Dendritic cell treated with granulocyte-macrophage colony-stimulating factor and Interleukin-4, amounts not matched to agents 40 ng/mL and 50 ng/mL, for 4 days (primary cell): ENCODE results near the gene RAET1E.

Source experiments
- H3K27ac Mint-ChIP-seq: one replicate; pipeline ENCODE4 v1.8.0; 2022; ENCODE audit warnings: mild to moderate bottlenecking, mixed read lengths
- H3K27me3 Mint-ChIP-seq: one replicate; pipeline ENCODE4 v1.8.0; 2022; ENCODE audit warnings: mild to moderate bottlenecking, mixed read lengths
- H3K36me3 Mint-ChIP-seq: one replicate; pipeline ENCODE4 v1.8.0; 2022; ENCODE audit warnings: low read depth, mixed read lengths
- H3K4me1 Mint-ChIP-seq: one replicate; pipeline ENCODE4 v1.8.0; 2022; ENCODE audit warnings: low read depth, mixed read lengths
- H3K4me3 Mint-ChIP-seq: one replicate; pipeline ENCODE4 v1.8.0; 2022; ENCODE audit warnings: mild to moderate bottlenecking, moderate library complexity, mixed read lengths
- H3K9me3 Mint-ChIP-seq: one replicate; pipeline ENCODE4 v1.8.0; 2022; ENCODE audit warnings: mixed read lengths
- intact Hi-C: fragments of 100-400 bp; cut with micrococcal nuclease; formaldehyde crosslinking; loops from one replicate; pipeline ENCODE4 v1.15.0; 2022

RAET1E gene

DNA sequence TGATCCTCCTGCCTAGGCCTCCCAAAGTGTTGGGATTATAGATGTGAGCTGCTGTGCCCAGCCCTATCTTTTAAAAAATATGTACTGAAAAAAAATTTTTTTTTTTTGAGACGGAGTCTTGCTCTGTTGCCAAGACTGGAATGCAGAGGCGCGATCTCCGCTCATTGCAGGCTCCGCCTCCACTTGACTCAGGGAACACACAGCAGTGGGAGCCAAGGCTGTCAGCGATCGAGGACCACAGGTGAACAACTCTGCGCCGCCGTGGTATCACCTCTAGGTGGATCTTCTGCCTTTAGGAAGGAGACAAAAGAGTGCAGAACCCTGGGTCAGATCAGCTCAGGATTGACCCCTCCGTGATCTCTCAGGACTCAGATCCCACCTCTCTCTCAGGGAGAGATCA, 13.7 kb downstream of the RAET1E start:
- Mint-ChIP-seq H3K27me3 (peaks cover 13% of the 10 kb centered on the region), H3K36me3 (no peaks in the 10 kb centered on the region), H3K9me3 (no peaks in the 10 kb centered on the region), H3K4me1 (peaks cover 6% of the 10 kb centered on the region), H3K27ac (no peak overlapping the region), H3K4me3 (no peak overlapping the region)
- intact Hi-C loops, result no loop called here

DNA sequence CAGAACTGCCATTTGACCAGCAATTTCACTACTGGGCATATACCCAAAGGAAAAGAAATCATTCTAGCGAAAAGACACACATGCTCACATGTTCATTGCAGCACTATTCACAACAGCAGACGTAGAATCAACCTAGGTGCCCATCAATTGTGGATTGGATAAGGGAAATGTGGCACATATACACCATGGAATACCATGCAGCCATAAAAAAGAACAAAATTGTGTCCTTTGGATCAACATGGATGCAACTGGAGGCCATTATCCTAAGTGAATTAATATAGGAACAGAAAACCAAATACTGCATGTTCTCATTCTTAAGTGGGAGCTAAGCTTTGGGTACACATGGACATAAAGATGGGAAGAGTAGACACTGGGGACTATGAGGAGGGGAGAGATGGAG, 16.1 kb downstream of the RAET1E start:
- Mint-ChIP-seq H3K4me3 (no peak overlapping the region), H3K27me3 (peaks cover 21% of the 10 kb centered on the region), H3K4me1 (no peaks in the 10 kb centered on the region), H3K9me3 (no peaks in the 10 kb centered on the region), H3K36me3 (no peaks in the 10 kb centered on the region), H3K27ac (no peak overlapping the region)
- intact Hi-C loops, result no loop called here

DNA sequence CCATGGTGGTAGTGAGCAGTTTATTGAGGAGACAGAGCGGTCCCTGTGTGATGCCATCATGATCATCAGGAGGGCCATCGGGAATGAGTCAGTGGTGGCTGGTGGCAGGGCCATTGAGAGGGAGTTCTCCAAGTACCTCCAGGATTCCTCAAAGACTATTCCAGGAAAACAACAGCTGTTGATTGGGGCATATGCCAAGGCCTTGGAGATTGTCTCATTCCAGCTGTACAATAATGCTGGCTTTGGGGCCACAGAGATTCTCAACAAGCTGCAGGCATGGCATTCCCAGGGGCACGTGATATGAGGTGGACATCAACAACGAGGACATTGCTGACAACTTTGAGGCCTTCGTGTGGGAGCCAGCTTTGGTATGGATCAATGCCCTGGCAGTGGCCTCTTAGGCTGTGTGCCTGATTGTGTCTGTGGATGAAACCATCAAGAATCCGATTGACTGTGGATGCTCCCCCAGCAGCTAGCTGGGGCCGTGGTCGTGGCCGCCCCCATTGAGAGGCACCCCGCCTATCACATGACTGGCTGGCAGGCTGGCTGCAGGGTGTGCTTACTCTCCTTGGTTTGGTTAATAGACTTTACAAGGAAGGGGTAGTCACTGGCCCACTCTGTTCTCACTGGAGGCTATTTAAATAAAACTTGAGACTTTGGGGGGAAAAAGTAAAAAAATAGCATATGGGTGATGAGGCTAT, 16.7 kb downstream of the RAET1E start:
- Mint-ChIP-seq H3K36me3 (no peaks in the 10 kb centered on the region), H3K27me3 (peaks cover 21% of the 10 kb centered on the region), H3K4me3 (no peak overlapping the region), H3K27ac (no peak overlapping the region), H3K4me1 (no peaks in the 10 kb centered on the region), H3K9me3 (no peaks in the 10 kb centered on the region)
- intact Hi-C loops, result no loop called here

DNA sequence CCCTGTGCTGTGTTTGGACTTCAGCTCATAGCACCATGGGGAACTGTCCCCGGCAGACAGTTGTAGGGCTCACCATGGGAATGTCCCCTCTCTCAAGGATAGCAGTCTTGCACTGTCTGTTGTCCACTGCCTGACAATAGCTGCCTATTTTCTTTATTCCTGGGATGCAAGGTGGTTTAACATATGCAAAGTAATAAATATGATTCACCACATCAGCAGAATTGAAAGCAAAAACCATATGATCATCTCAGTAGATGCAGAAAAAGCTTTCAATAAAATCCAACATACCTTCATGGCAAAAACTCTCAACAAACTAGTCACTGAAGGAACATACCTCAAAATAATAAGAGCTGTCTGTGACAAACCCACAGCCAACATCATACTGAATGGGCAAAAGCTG, 20.3 kb downstream of the RAET1E start:
- intact Hi-C loops, result no loop called here
- Mint-ChIP-seq H3K27me3 (peaks cover 22% of the 10 kb centered on the region), H3K4me3 (no peak overlapping the region), H3K27ac (no peak overlapping the region), H3K36me3 (no peaks in the 10 kb centered on the region), H3K4me1 (no peaks in the 10 kb centered on the region), H3K9me3 (peaks cover under 1% of the 10 kb centered on the region)

DNA sequence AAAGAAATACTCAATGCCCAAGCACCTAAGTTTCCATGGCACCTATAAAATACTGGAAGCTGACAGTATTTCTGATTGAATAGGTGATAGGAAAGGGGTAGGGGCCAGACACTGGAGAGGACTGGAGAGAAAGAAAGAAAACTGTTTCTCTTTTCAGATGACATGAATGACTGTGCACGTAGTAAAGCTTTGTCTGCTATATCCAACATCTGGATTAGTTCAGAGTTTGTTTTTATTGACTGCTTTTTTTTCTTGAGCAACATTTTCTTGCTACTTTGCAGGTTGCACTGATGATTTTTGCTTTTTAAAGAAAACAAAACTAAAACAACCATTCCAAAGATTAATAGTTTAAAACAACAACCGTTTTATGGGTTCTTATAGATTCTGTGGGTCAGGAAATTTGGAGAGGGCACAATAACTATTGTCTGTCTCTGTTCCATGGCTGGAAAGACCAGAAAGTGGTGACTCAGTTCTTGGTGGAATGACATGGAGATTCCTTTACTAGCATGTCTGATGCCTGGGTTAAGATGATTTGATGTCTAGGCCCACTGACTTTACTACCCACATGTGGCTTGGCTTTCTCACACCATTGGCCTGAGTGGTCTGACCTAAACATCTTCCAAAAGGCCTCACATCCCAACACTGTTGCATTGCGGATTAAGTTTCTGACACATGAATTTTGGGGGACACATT, 21.5 kb downstream of the RAET1E start:
- no peak overlapping the region for H3K4me3 Mint-ChIP-seq
- peaks cover 24% of the 10 kb centered on the region for H3K27me3 Mint-ChIP-seq
- peaks cover 9% of the 10 kb centered on the region for H3K9me3 Mint-ChIP-seq
- H3K36me3 Mint-ChIP-seq, result no peaks in the 10 kb centered on the region
- H3K27ac Mint-ChIP-seq, result no peak overlapping the region
- H3K4me1 Mint-ChIP-seq, result no peaks in the 10 kb centered on the region
- intact Hi-C loops, result no loop called here

DNA sequence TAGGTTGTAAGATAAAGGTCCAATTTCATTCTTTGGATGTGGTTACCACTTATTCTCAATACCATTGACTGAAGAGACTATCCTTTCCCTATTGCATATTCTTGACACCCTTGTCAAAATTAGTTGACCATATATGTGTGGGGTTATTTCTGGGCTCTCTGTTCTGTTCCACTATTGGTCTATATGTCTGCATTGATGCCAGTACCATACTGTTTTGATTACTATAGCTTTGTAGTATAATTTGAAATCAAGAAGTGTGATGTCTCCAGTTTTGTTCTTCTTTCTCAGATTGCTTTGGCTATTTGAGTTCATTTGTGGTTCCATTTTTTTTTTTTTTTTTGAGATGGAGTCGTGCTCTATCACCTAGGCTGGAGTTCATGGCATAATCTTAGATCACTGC, 25.7 kb downstream of the RAET1E start:
- intact Hi-C loops, result no loop called here
- Mint-ChIP-seq H3K4me1 (peaks cover 12% of the 10 kb centered on the region), H3K4me3 (no peak overlapping the region), H3K27me3 (peaks cover 8% of the 10 kb centered on the region), H3K27ac (no peak overlapping the region), H3K36me3 (no peaks in the 10 kb centered on the region), H3K9me3 (peaks cover 9% of the 10 kb centered on the region)

DNA sequence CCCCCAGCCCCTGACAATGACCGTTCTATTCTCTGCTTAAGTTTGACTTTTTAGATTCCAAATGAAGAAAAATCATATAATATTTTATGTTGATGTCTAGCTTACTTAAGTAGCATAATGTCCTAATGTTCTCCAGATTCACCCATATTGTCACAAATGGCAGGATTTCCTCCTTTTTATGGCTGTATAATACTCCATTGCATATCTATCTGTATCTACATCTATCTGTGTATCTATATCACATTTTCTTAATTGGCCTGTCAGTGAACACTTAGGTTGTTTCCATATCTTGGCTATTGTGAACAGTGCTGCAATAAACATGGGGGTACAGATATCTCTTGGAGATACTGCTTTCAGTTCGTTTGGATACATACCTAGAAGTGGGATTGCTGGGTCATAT, 26.7 kb downstream of the RAET1E start:
- no peak overlapping the region for H3K27ac Mint-ChIP-seq
- H3K36me3 Mint-ChIP-seq, result no peaks in the 10 kb centered on the region
- peaks cover 12% of the 10 kb centered on the region for H3K4me1 Mint-ChIP-seq
- peaks cover 9% of the 10 kb centered on the region for H3K9me3 Mint-ChIP-seq
- intact Hi-C loops, result no loop called here
- H3K27me3 Mint-ChIP-seq, result peaks cover 7% of the 10 kb centered on the region
- H3K4me3 Mint-ChIP-seq, result no peak overlapping the region

DNA sequence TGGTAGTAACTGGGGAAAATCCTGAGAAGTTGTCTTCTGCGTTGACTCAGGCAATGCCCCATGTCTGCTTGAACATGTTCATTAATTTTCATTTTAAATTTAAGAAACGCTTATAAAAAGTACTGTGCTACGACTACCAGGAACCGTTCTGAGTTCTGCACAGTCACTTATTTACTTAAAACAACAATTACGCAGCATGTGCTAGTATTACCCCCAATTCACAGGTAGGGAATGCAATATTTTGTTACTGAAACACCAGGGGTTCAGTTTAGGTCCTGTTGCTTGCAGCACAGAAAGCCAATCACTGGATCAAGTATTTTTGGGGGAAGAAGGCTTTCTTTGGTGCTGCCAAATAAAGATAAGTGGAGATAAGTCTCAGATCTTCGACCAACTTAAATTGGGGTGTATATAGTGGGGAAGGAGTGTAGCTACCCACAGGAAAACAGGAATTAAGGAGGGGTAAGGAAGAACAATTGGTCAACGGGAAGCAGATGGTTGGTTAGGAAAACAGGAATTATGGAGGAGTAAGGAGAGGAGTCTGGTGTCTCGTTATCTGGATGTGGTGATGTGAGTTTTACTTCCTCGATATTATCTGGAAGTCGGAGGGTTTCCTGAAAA, 28.5 kb downstream of the RAET1E start:
- Mint-ChIP-seq H3K27me3 (peaks cover 7% of the 10 kb centered on the region), H3K36me3 (no peaks in the 10 kb centered on the region), H3K4me3 (no peak overlapping the region), H3K27ac (no peak overlapping the region), H3K9me3 (peaks cover 9% of the 10 kb centered on the region), H3K4me1 (peaks cover 12% of the 10 kb centered on the region)
- intact Hi-C loops, result no loop called here

DNA sequence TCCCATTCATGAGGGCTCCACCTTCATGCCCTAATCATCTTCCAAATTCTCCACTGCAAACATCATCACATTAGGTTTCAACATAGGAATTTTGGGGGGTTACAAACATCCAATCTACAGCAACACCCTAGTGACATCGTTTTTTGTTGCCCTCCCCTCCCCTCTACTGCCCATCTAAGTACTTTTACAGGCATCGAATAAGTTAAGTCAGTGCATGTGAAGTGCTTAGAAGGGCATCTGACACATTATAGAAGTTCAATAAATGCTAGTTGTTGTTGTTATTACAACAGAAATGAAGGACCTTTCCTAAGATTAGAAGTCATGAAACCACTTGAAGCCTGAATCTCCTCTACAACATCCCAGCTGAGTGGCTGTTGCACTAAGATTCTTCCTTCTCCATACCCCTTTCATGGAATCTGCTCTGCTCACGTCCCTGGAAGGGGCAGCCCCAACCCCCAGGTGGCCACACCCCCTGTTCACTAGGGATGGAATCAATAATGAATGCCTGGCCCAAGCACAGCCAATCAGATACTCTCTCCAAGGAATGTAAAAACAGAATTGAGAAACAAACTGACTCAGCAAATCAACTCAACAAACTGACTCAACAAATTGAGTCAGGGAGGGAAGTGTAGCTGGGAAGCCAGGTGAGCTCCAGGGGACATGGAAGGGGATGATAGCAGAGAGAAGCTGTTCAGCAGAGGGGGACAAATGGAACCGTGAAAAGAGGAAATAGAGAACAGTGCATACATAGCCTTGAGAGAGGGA, 29.9 kb downstream of the RAET1E start:
- H3K4me1 Mint-ChIP-seq, result peaks cover 14% of the 10 kb centered on the region
- peaks cover 9% of the 10 kb centered on the region for H3K9me3 Mint-ChIP-seq
- no peaks in the 10 kb centered on the region for H3K36me3 Mint-ChIP-seq
- H3K27ac Mint-ChIP-seq, result no peak overlapping the region
- H3K27me3 Mint-ChIP-seq, result peaks cover 4% of the 10 kb centered on the region
- intact Hi-C loops, result no loop called here
- no peak overlapping the region for H3K4me3 Mint-ChIP-seq

DNA sequence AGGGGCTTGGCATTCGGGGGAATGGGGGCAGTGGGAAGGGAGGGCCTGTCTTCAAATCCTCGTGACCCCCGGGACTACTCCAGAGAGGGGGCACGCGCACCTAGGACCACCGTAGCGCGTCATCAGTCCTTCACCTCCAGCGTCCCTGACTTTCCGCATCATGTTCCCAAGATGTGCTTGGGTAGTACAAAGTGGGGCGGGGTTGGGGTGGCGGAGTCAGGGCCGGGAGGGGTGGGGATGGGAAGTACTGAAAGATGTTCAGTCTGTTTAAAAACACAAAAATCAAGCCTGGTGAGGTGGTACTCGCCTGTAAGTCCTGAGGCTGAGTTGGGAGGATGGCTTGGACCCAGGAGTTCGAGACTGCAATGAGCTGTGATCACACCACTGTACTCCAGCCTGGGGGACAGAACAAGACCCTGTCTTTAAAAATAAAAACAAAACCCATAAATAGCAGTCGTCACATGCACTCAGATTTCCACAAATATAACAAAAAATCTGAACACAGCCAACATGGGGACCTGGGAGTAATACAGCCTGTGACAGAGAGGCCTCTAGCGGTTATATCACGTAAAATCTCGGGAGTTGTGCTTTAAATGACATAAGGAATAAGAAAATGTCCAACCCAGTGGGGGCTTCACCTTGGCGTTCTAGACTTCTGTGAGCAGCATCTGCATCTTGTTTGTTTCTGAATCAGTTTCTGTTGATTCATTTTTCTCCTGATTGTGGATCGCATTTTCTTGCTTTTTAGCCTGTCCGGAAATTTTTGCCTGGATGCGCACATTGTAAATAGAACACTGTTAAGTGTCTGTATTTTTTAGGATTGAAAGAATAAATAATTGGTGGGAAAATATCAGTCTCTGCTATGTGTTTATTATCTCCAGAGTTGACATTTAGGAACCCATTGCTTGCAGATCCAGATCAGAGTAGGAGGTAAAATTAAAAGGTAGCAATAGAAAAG, 33.1 kb downstream of the RAET1E start:
- Mint-ChIP-seq H3K4me3 (peak overlapping the region; percentile 82), H3K36me3 (no peaks in the 10 kb centered on the region), H3K9me3 (no peaks in the 10 kb centered on the region), H3K27me3 (peaks cover 7% of the 10 kb centered on the region), H3K27ac (no peak overlapping the region), H3K4me1 (peaks cover 25% of the 10 kb centered on the region)
- intact Hi-C loops, result loop anchor here (2.0 kb wide), 2 partner anchors 30 to 58 kb away; partner anchors contain the start of gene RAET1G

DNA sequence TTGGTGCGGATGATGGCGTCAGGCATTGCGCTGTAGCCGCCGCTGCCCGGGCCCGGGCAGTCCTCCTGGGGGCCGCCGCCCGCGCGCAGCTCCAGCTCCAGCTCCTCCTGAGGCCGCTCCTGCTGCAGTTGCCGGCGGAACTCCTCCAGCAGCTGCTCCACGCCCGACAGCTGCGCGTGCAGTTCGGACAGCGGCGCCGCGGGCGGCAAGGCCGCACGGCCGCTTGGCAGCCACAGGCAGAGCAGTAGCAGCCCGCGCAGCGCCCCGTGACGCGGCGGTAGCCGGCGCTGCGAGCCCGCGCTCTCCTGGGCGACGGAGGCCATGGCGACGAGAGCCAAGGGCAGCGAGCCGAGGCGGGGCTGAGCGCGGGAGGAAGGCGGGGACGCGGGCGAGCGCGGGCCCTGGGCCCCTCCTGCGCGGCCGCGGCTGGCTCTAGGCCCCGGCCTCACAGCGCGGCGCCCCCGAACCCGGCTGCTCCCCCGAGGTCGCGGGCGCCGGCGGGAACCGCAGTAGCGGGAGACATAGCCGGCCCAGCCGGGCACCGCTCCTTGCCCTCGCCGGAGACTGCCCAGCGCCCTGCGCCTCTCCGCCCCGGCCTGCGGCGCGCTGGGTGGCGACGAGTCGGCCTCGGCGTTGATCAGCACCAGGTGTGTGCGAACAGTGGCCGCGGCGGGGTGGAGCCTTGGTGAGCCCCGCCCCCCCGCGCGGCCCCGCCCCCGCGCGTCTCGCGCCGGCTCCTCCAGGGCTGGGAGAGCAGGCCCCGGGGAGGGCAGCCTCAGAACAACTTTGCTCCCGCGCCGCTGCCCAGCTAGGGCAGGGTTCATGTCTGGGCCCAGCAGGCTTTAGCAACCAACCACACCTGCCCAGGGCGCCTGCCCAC, 34.0 kb downstream of the RAET1E start, which contains the start of gene LRP11:
TSS of gene LRP11 (minus strand) at position 662 of the 880 bp plus-strand sequence. CDS start at position 323, 339 bp downstream.
- Mint-ChIP-seq H3K27me3 (peaks cover 7% of the 10 kb centered on the region), H3K9me3 (no peaks in the 10 kb centered on the region), H3K4me3 (peak within 1 kb of the TSS; percentile 82), H3K27ac (peak within 1 kb of the TSS; percentile 85), H3K36me3 (no peaks in the 10 kb centered on the region), H3K4me1 (peaks cover 19% of the 10 kb centered on the region)
- intact Hi-C loops, result loop anchor here (2.0 kb wide), 2 partner anchors 29 to 59 kb away; partner anchors contain the start of gene RAET1G

DNA sequence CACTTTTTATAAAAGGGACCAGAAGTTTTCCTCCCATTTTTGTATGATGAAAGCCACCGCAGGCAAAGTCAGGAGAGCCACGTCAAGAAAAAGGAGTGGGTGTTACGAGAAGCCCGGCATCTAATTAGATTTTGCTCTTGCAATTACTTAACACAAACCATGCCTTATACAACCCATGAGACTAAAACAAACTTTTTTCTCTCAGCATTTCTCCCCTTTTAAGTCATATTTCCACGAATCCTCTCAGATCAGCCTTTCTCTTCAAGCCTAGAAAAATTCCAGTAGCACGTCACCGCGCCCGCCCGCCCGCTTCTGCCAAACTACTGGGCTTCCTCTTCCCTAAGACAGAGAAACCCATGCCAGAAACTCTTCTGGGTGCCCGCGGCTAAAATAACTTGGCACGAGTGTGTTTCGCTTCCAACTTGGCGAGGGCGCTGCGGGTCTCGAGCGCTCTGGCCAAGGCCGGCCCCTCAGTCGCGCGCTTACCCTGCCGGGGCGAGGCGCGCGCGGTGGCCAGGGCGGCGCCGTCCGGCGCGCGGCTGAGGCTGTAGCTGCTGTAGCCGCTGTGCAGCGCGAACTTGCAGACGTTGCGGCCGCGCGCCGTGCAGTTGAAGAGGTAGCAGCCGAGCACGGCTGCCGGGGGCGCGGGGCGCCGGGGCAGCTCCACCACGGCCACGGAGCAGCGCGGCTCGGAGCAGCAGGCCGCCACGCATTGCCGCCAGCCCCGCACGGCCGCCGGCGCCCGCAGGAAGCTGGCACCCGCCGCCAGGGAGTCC, 34.8 kb downstream of the RAET1E start:
- Mint-ChIP-seq H3K36me3 (no peaks in the 10 kb centered on the region), H3K4me1 (peaks cover 14% of the 10 kb centered on the region), H3K9me3 (no peaks in the 10 kb centered on the region), H3K27ac (peak overlapping the region; percentile 85), H3K27me3 (peaks cover 7% of the 10 kb centered on the region), H3K4me3 (peak overlapping the region; percentile 82)
- intact Hi-C loops, result no loop called here
